ENCODE results near the gene SUGP1.

- TF ChIP-seq CTCF (IDR thresholded peaks at IDR 0.05), result no peak
- no peak for TF ChIP-seq POLR2A (IDR thresholded peaks at IDR 0.05)
Measured at GRCh38 chr19:19316082-19316481, 4.2 kb downstream of the SUGP1 start.

Measured in body of pancreas (tissue), 4 donors.